Fibroblast of peridontal ligament (primary cell): ENCODE measurements around the gene IKZF5.
A peak's percentile ranks its signal among the peaks of the same experiment; 100 is the strongest.

Experiments used
- DNase-seq: peaks from one replicate; pipeline ENCODE4 v3.0.0-alpha.2; 2010; ENCODE audit errors: extremely low read depth

Gene IKZF5

DNA sequence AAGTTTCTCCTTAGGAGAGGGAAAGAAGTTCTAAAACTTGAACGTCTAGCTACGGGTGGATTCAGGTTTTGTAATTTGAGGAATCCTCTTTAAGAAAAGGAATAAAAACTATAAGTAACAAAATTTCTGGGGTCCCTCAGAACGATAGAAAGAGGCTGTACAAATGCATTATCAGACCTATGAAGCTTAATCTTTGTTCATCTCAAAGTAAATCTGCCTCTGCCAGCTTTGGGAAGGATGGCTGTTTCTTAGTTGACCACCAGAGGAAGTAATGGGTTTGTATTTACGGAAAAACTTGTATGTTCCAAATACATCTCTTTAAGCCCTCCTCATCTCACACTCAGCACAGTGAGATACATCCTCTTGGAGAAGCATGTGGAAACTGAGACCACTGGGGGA lies 27.5 kb downstream of the IKZF5 start:
- peak; percentile 72 for DNase-seq

DNA sequence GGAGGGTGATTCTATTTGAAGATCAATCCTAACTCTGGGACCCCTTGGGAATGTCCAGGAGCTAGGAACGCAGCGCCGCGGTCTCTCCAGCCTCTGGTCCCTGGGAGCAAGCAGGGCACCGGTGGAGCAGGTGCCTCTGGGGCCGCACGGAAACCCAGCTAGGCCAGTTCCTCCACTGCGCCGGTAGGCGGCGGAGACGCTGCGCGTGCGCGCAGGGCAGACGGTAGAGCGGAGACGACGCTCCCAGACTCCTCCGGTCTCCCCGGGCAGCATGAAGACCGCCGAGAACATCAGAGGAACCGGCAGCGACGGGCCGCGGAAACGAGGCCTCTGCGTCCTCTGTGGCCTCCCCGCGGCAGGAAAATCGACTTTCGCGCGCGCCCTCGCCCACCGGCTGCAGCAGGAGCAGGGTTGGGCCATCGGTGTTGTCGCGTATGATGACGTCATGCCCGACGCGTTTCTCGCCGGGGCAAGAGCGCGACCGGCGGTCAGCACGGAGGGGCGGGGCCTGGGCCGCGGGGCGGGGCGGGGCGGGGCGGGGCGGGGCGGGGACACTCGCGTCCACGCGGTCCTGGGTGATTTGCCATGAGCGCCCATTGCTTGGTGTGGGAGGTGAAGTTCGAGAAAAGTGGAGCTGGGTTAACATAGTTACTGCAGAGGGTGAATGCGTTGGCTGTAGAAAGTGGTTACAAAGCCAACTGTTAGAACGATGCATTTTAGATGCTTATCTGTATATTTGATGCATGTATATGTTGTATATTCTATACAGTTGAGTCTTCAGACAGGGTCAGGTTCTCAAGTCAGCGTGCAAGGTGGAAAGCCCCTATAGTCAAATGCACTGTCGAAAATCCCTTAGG lies 28.2 kb downstream of the IKZF5 start, which contains the start of gene PSTK:
PSTK (plus strand) TSS at position 193 of the 857 bp plus-strand sequence; CDS start at position 272, 79 bp downstream.
- DNase-seq: peak; percentile 92

DNA sequence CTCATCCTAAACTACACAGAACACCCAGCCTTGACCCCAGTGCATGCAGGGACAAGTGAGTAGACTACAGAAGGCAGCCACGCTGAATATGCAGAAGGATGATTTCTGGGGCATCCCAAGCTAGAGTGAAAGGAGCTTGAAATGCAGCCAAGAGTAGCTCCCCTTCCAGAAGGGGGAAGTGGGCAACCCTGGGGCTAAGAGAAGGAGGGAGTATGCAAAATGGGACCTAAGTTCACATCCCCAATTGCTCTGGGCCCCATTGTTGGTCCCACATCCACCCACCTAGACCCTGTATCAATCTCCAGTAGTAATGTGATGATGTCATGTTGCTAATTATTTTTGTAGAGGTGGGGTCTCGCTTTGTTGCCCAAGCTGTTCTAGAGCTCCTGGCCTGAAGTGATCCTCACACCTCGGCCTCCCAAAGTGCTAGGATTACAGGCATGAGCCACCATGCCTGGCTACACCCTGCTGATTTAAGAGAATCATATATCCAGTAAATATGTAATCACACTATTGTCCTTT lies 34.0 kb downstream of the IKZF5 start:
- DNase-seq: no peak

DNA sequence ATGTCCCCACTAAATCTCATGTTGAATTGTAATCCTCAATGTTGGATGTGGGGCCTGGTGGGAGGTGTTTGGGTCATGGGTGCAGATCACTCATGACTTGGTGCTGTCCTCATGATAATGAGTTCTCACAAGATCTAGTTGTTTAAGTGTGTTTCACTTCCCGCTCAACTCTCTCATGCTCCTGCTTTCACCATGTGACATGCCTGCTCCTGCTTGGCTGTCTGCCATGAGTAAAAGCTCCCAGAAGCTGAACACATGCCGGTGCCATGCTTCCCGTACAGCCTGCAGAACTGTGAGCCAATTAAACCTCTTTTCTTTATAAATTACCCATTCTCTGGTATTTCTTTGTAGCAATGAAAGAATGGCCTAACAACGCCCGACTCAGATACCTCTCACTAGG lies 34.6 kb downstream of the IKZF5 start:
- no peak for DNase-seq

DNA sequence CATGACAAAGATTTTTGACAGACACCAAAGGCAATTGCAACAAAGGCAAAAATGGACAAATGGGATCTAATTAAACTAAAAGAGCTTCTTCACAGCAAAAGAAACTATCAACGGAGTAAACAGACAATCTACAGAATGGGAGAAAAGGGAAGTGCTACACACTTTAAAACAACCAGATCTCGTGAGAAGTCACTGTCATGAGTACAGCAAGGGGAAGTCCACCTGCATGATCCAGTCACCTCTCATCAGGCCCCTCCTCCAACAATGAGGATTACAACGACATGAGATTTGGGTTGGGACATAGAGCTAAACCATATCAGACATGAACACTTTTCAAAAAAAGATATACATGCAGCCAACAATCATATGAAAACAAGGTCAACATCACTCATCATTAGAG lies 39.9 kb downstream of the IKZF5 start:
- DNase-seq: no peak

DNA sequence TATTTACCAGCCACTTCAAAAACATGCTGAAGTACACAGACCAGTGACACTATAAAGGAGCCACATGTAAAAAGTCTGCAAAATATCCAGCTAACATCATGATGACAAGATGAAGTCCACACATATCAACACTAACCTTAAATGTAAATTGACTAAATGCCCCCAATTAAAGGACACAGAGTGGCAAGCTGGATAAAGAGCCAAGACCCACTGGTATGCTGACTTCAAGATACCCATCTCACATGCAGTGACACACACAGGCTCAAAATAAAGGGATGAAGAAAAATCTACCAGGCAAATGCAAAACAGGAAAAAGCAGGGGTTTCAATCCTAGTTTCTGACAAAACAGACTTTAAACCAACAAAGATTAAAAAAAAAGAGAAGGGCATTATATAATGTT lies 41.7 kb downstream of the IKZF5 start:
- DNase-seq: no peak

DNA sequence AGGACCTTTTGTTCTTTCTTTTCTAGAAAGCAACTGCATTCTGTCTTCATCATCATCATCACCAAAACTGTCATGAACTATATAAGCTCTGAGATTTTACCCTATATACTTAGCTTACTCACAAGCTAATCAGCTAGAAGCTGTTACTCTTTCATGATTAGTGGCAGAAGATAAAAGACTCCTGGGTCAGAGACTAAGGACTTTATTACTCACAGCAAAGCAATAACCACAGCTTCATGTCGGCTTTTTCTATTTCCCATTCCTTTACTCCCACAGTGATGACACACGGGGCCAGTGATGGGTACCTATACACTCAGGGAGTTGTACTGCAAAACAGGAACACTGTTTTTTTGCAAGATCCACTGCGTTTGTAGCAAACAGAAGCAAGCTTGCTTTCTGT lies 46.2 kb downstream of the IKZF5 start:
- no peak for DNase-seq

DNA sequence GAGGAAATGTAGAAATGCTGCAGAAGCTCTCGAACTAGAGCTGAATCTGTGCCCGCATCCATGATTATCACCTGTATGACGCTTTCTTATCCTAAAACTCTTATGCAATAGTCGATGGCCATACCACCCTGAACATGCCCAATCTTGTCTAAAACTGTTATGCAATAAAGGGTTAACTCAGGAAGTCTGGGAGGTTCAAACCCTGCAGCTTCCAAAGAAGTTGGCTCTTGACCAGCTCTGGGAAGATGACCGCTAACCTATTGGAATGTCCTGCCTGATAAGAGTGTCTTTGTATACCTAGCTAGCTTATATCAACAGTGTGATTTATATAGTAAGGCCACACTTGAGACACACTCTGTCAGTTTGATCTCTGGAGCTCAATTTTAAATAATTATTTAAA lies 51.1 kb downstream of the IKZF5 start:
- no peak for DNase-seq

DNA sequence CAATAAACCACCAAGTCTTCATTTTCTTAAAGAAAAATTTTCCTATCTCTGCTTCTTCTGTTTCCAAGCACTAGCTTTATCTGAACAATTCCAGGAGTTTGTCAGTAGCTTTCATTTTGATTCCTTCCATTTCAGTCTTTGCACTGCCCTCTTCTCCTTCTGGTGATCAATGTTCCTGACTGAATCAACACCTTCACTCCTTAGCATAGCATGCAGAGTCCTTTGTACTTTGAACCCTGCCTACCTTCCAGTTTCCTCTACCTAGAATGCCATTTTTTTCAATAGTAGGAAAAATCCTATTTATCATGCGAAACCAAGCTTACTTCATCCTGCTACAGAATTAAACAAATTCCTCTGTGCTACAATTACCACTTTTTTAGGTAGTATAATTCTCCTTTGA lies 52.7 kb downstream of the IKZF5 start:
- no peak for DNase-seq

DNA sequence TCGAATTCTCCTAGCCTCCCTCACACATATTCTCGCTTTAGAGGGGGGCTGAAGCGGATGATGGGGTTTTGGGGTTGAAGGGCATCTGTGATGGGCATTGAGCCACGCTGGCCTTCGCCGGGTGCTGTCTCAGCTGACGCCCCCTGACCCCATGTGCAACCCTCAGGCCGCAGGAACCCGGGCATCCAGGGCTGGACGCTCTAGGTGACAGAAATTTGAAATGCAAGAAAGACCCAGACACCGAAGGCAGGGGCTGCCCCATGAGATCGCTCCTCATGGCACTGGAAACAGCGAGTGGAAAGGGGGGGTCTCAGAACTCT lies 53.9 kb downstream of the IKZF5 start:
- DNase-seq: no peak

DNA sequence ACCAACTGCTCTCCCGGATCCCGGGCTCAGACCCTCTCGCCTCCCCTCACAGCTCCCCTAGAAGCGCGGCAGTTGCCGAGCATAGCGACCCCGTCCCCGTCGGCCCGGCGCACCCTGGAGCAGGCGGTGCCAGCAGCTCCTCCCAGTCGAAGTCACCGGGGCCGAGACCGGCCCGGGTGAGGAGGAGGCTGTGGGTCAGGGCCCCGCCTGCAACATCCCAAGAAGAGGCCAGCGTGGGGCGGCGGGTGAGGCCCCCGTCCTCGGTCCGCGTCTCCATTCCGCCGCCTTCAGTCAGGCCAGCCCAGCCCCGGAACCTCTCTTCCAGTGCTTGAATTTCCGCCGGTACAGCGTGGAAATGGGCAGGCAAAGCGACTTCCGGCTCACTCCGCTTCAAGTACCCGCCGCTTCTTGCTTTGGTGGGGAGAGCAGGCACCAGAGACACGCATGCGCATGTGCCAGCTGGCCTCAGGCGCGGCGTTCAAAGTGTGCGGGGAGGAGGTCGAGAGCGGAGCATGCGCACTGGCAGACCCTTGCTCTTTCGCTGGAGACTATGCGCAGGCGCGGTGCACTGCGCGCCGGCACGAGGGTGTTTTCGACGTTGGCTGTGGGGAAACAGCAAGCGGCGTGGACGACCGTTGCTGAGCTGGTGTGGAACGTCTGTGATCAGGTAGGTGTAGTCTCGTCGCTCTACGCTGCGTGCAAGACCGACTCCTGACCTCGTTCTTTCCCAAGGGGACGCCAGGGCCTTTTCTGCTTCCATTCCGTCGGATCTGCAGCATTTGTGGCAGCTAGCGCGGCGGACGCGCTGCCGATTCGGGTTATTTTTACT lies 54.5 kb downstream of the IKZF5 start, which contains the start of gene C10orf88:
C10orf88 (minus strand) TSS at position 326 of the 829 bp plus-strand sequence; CDS start at position 277, 49 bp downstream.
- peak; percentile 99 for DNase-seq

DNA sequence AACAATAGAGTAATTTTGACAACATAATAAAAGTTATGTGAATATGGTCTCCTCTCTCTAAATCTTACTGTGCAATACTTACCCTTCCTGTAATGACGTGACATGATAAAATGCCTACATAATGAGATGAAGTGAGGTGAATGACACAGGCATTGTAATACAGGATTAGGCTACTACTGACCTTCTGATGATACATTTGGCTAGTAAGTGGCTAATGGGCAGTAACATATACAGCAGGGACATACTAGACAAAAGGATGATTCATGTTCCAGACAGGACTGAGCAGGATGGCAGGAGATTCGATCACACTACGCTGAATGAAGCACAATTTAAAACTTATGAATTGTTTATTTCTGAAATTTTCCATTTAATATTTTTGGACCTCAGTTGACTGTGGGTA lies 59.3 kb downstream of the IKZF5 start:
- no peak for DNase-seq
